GM19395 (cell line): ENCODE results near the gene GIGYF1.

Experiments used
- ATAC-seq: cut with Tn5 transposase; IDR thresholded peaks from one replicate; pipeline ENCODE4 v1.9.1; 2021; ENCODE audit warnings: mild to moderate bottlenecking, moderate library complexity; ENCODE audit not compliant: unreplicated experiment

GIGYF1 gene

GRCh38 chr7:100684534-100685042 is 9.5 kb downstream of the GIGYF1 start:
- no peak for ATAC-seq

GRCh38 chr7:100683659-100684533 is 10.2 kb downstream of the GIGYF1 start:
- ATAC-seq, result no peak

GRCh38 chr7:100682991-100683658 is 10.9 kb downstream of the GIGYF1 start:
- ATAC-seq, result no peak

GRCh38 chr7:100682228-100682741 is 11.8 kb downstream of the GIGYF1 start:
- no peak for ATAC-seq

GRCh38 chr7:100681491-100682227 is 12.4 kb downstream of the GIGYF1 start:
- no peak for ATAC-seq

GRCh38 chr7:100680576-100681271 is 13.3 kb downstream of the GIGYF1 start:
- no peak for ATAC-seq

GRCh38 chr7:100679927-100680575 is 14.0 kb downstream of the GIGYF1 start:
- no peak for ATAC-seq

GRCh38 chr7:100679129-100679926 is 14.7 kb downstream of the GIGYF1 start:
- no peak for ATAC-seq

GRCh38 chr7:100678291-100678984 is 15.6 kb downstream of the GIGYF1 start:
- no peak for ATAC-seq

GRCh38 chr7:100677308-100678267 is 16.5 kb downstream of the GIGYF1 start:
- ATAC-seq, result no peak

GRCh38 chr7:100676501-100677306 is 17.3 kb downstream of the GIGYF1 start:
- ATAC-seq, result no peak

GRCh38 chr7:100675581-100676350 is 18.3 kb downstream of the GIGYF1 start:
- peak; percentile 44 for ATAC-seq

GRCh38 chr7:100675105-100675451 is 19.0 kb downstream of the GIGYF1 start:
- ATAC-seq, result no peak

- ATAC-seq, result no peak
These were observed 19.5 kb downstream of the GIGYF1 start for GRCh38 chr7:100674411-100675104.

- ATAC-seq, result no peak
These were observed 20.1 kb downstream of the GIGYF1 start for GRCh38 chr7:100673942-100674410.
